SK-N-MC (cell line): ENCODE data around the gene IRF2BPL.

ENCODE experiments used
- EZH2 ChIP-seq: fragments of 200-600 bp; sonication (generic); IDR thresholded peaks from one replicate; pipeline ENCODE4 v1.6.1; 2017; ENCODE audit warnings: antibody characterized with exemption
- POLR2AphosphoS5 ChIP-seq: IDR thresholded peaks from 2 replicates; pipeline ENCODE4 v1.6.1; 2012; ENCODE audit warnings: mild to moderate bottlenecking, low read depth, low read length, borderline replicate concordance

GRCh38 chr14:77011245-77011644, 17.3 kb downstream of the IRF2BPL start:
- TF ChIP-seq POLR2AphosphoS5 (no peak), EZH2 (no peak)
